Transverse colon (tissue), 4 donors: ENCODE measurements around the gene NPAS3.

Source experiments
- POLR2AphosphoS5 ChIP-seq, 3 donors: sonication (generic); formaldehyde crosslinking; IDR thresholded peaks; one replicate each; pipeline ENCODE4 v1.6.1; 2016; ENCODE audit warnings: antibody characterized with exemption in 3 of 3
- TF ChIP-seq, protein P1 (sequence below), 5 experiments: fragments of 200-600 bp in 3 of 5; fragments of 450-650 bp in 2 of 5; sonication (generic) in 3 of 5; IDR thresholded peaks; 1 replicate in 2 of 5; 2 replicates in 3 of 5; pipeline ENCODE4 v1.5.1; 2016 to 2017; ENCODE audit warnings: antibody characterized with exemption in 5 of 5, inconsistent platforms in 3 of 5, mild to moderate bottlenecking in 2 of 5, moderate library complexity in 1 of 5

- TF ChIP-seq, protein P1, sequence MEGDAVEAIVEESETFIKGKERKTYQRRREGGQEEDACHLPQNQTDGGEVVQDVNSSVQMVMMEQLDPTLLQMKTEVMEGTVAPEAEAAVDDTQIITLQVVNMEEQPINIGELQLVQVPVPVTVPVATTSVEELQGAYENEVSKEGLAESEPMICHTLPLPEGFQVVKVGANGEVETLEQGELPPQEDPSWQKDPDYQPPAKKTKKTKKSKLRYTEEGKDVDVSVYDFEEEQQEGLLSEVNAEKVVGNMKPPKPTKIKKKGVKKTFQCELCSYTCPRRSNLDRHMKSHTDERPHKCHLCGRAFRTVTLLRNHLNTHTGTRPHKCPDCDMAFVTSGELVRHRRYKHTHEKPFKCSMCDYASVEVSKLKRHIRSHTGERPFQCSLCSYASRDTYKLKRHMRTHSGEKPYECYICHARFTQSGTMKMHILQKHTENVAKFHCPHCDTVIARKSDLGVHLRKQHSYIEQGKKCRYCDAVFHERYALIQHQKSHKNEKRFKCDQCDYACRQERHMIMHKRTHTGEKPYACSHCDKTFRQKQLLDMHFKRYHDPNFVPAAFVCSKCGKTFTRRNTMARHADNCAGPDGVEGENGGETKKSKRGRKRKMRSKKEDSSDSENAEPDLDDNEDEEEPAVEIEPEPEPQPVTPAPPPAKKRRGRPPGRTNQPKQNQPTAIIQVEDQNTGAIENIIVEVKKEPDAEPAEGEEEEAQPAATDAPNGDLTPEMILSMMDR (IDR thresholded peaks at IDR 0.05) = no peak
- no peak for TF ChIP-seq POLR2AphosphoS5 (IDR thresholded peaks at IDR 0.05)
Measured at GRCh38 chr14:33714527-33715226, 776.0 kb downstream of the NPAS3 start.
